GM18505 (cell line): Measurements from ENCODE around the gene ARHGAP31.
A peak's percentile ranks its signal among the peaks of the same experiment; 100 is the strongest.

Source experiments
- ATAC-seq: cut with Tn5 transposase; IDR thresholded peaks from one replicate; pipeline ENCODE4 v1.9.1; 2021; ENCODE audit not compliant: unreplicated experiment
- POLR2A ChIP-seq: IDR thresholded peaks from 4 replicates; pipeline ENCODE4 v1.6.1; 2011; ENCODE audit warnings: borderline replicate concordance; ENCODE audit not compliant: insufficient read depth, insufficient read length; ENCODE audit errors: extremely low read depth

ARHGAP31 gene

DNA sequence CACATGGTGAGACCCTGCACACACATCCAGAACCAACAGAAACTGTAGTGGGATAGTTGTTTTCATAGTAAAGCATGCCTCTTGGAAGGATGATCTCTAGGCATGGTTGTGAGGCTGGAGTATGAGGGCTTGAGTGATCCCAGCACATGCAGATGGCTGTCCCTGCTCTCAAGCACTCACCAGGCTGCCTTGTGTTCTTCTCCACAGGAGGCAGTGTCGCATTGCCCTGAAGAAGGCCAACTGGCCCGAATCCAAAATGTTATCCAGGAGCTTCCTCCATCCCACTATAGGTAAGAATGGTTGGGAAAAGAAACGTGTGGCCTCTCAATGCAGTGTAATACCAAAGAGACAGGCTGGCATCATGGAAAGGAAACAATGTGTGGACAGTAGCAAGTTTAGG, 86.5 kb downstream of the ARHGAP31 start:
- ATAC-seq, result no peak
- no peak for TF ChIP-seq POLR2A

DNA sequence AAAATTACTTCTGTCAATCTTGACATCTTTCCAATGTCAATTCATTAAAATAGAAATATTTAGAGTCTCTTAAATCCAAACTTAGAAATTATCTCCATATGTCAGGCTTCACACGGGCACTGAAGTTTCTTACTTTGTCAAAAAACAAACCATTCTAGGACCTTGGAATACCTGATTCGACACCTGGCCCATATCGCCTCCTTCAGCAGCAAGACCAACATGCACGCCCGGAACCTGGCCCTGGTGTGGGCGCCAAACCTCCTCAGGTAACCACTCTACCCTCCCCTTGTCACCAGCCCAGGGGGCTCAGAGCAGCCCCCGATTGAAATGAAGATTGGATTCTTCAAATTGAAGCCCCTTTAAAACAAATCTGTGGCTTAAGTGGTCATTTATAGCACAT, 88.0 kb downstream of the ARHGAP31 start:
- TF ChIP-seq POLR2A, result no peak

DNA sequence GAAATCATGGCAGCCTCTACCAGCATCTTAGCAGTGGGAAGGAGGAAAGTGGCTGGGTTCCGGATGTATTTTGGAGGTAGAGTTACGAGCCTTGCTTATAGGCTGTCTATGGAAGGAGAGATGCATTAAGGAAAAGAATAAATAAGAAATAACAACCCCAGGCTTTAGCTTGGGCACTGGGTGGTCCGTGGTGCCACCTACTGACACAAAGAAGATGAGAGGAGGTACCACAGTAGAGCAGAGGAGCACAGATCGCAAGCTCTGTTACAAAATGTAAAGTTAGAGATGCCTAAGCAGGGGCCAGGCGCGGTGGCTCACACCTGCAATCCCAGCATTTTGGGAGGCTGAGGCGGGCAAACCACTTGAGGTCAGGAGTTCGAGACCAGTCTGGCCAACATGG, 94.4 kb downstream of the ARHGAP31 start:
- ATAC-seq, result no peak
- TF ChIP-seq POLR2A, result no peak

More for the DNA sequence above, 88.0 kb downstream of the ARHGAP31 start:
- no peak for ATAC-seq

- ATAC-seq, result peak; percentile 60
- no peak for TF ChIP-seq POLR2A
Measured at GRCh38 chr3:119395923-119396358, 101.8 kb downstream of the ARHGAP31 start.

DNA sequence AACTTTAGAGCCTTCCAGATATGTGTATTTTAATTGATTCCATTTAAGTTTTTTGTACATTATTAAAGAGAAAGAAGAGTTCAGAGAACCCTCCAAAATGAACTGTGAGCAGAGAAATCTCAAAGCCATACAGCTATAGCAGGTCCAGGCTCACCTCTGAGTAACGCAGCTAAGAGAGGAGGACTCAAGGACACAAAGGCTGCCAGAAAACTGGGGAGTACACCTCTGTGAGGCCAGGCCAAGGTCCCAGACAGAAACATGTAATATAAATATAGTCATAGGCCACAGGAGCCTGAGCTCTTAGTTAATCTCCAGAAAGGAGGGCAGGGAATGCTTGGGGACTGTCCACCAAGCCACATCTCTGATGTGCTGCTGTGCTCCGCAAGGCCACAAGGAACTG, 102.7 kb downstream of the ARHGAP31 start:
- no peak for TF ChIP-seq POLR2A
- no peak for ATAC-seq

DNA sequence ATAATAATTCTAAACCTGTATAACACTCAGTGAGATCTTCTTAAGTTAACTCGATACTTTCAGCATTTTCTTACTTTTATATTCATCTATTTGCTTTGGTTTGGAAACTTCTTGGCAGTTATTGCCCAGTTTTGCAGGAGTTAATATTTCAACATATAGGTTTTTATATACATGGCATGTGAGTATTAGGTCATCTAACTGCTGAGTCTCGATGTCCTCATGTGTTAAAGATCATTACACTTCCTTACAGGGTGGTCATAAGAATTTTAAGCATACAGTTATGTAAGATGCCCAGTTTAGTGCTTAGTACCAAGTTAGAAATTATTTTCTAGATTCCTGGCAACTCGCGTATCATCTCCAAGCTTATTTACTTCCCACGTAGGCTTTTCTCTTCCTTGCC, 106.3 kb downstream of the ARHGAP31 start:
- ATAC-seq, result no peak

DNA sequence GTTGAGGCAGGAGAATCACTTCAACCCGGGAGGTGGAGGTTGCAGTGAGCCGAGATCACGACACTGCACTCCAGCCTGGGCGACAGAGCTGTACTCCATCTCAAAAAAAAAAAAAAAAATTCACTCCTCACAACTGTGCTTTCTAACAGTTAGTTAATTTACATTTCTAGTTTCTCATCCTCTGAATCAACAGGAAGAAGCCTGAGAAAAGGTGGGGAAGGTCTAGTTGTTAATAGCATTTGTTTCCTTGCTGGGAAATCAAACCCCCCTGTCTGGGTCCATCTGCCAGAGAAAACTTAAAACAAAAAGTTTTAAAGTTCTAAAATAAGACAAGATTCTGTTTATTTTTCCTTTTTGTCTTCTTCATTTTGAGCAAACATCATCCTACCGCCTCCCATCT, 106.9 kb downstream of the ARHGAP31 start:
- no peak for TF ChIP-seq POLR2A
- peak; percentile 41 for ATAC-seq

More for the DNA sequence above, 106.3 kb downstream of the ARHGAP31 start:
- no peak for TF ChIP-seq POLR2A

DNA sequence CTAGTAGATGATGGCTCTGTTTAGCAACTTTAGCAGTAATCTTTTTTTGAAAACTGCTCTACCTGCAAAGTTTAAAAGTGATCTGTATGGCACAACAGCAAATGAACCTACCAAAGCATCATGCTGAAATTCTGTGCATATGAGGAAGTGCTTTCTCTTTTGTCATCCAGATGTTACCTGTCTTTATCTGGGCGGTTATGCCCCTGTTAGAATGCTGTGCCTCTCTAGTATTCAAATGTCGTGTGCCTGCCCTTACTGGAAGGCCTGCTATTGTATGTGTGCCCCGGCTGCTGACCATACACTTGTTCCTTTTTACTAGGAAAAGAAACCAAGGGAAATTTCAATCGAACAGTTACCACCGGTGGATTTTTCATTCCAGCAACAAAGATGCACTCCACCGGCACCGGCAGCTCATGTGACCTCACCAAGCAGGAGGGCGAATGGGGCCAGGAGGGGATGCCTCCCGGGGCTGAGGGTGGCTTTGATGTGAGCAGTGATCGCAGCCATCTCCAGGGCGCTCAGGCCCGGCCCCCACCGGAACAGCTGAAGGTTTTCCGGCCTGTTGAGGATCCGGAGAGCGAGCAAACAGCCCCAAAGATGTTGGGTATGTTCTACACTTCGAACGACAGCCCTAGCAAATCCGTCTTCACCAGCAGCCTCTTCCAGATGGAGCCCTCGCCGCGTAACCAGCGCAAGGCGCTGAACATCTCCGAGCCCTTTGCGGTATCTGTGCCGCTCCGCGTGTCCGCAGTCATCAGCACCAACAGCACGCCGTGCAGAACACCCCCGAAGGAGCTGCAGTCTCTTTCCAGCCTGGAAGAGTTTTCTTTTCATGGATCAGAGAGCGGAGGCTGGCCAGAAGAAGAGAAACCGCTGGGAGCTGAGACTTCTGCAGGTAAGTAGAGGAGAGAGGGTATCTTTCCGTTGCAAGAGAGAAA, 107.6 kb downstream of the ARHGAP31 start:
- ATAC-seq, result peak; percentile 47

DNA sequence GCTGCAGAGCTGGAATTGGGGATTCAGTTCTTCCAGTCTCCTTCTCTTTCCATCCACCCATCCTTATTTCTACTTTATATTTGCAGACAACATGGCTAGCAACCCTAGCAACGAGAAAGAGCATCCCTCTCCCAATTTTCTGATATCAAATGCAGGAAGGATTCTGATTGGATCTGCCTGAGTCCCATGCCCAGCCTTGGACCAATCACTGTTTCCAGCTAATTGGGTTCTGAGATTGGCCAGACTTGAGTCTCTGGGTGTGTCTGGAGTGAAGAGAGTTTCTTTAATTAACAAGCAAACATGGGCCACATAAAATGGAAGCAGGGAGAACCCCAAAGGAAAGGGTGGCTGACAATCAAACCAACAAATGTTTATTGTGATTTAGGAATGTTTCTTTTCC, 108.6 kb downstream of the ARHGAP31 start:
- no peak for TF ChIP-seq POLR2A
- no peak for ATAC-seq

More for the DNA sequence above, 107.6 kb downstream of the ARHGAP31 start:
- no peak for TF ChIP-seq POLR2A

GRCh38 chr3:119403201-119403600, 109.0 kb downstream of the ARHGAP31 start:
- TF ChIP-seq POLR2A, result no peak
- no peak for ATAC-seq

- no peak for TF ChIP-seq POLR2A
- ATAC-seq, result no peak
Measured at GRCh38 chr3:119405315-119405714, 111.1 kb downstream of the ARHGAP31 start.

DNA sequence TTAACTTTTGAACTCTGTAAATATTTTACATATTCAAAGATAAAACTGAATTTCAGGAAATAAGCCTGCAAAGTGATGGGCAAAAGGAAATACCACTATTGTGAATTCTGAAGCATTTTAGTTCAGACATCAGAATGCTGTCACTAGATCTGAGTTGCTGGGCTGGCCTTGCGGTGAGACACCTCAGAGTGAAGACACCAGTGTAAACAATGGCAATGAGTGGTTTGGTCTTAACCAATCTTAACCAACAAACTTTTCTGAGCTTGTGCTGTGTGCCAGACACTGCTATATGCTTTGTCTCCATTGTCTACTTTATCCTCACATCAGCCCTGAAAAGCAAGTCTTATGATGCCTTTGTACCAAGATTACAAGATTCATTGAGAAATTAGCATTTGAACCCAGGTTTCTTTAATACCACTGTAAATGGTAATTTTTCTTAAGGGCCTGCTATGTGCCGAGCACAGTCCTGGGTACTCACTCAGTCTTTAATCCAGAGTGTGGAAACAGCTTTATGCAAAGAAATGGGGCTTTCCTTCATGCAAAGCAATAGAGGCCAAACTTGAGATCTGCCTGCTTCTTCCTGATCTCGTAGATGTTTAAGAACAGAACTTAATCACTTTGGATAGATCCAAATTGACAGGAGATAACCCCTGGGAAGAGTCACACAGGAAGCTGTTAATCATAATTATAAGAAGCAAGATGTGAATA, 114.2 kb downstream of the ARHGAP31 start:
- ATAC-seq, result no peak
- TF ChIP-seq POLR2A, result no peak

- no peak for ATAC-seq
- no peak for TF ChIP-seq POLR2A
Measured at GRCh38 chr3:119409844-119410243, 115.7 kb downstream of the ARHGAP31 start.
